Heart left ventricle (tissue), 16 donors: ENCODE measurements around the gene COX6B2. TPM values are rescaled to one million over a fixed set of nuclear protein-coding genes. Genes with fewer than 3 reads are reported as not detected.

Source experiments
- ATAC-seq, 4 donors: fragments of 200-7000 bp; cut with Tn5 transposase; one replicate each; pipeline ENCODE4 v1.9.1; 2020 to 2022; ENCODE audit warnings: moderate library complexity in 4 of 4, mild to moderate bottlenecking in 3 of 4, moderate number of reproducible peaks in 1 of 4
- DNase-seq, 5 donors: peaks; one replicate each; pipeline ENCODE4 v3.0.0-alpha.2; 2020
- H3K27ac ChIP-seq, 12 donors: fragments of 200-600 bp; sonication (generic) in 4 of 12; one replicate each; pipeline versions ENCODE4 v1.5.0 to v1.8.0; 2016 to 2022; ENCODE audit warnings: mild to moderate bottlenecking in 2 of 12
- H3K27me3 ChIP-seq, 9 donors: fragments of 200-600 bp; sonication (generic) in 2 of 9; one replicate each; pipeline versions ENCODE4 v1.5.1 to v1.8.0; 2016 to 2022; ENCODE audit warnings: mild to moderate bottlenecking in 3 of 9
- H3K36me3 ChIP-seq, 9 donors: fragments of 200-600 bp; sonication (generic) in 2 of 9; one replicate each; pipeline versions ENCODE4 v1.5.0 to v1.8.0; 2018 to 2022; ENCODE audit warnings: mild to moderate bottlenecking in 2 of 9
- H3K4me1 ChIP-seq, 12 donors: fragments of 200-600 bp; sonication (generic) in 4 of 12; one replicate each; pipeline versions ENCODE4 v1.5.0 to v1.8.0; 2016 to 2022; ENCODE audit warnings: mild to moderate bottlenecking in 3 of 12
- H3K4me3 ChIP-seq, 12 donors: fragments of 200-600 bp; sonication (generic) in 4 of 12; one replicate each; pipeline versions ENCODE4 v1.5.0 to v1.8.0; 2017 to 2022; ENCODE audit warnings: mild to moderate bottlenecking in 9 of 12, moderate library complexity in 4 of 12
- H3K9me3 ChIP-seq, 12 donors: fragments of 200-600 bp; sonication (generic) in 4 of 12; one replicate each; pipeline versions ENCODE4 v1.5.0 to v1.8.0; 2016 to 2022; ENCODE audit warnings: mild to moderate bottlenecking in 1 of 12
- POLR2A ChIP-seq, 2 donors: fragments of 450-650 bp; IDR thresholded peaks; one replicate each; pipeline ENCODE4 v1.6.1; 2017; ENCODE audit warnings: antibody characterized with exemption in 2 of 2, mild to moderate bottlenecking in 2 of 2, moderate library complexity in 2 of 2
- WGBS, 4 donors: extraction: QIAGEN DNeasy Blood & Tissue Kit in 2 of 4; methylation state at CpG; one replicate each; pipeline versions ENCODE4 v1.1.5 to v1.1.7; 2013 to 2018; 5-methylcytosine and 5-hydroxymethylcytosine counted together
- intact Hi-C, 10 donors: fragments of 100-400 bp; cut with DNase I; formaldehyde crosslinking; loops; one replicate each; pipeline versions ENCODE4 v1.11.1 to v1.14.2; 2022
- polyA plus RNA-seq, 2 donors: library from polyadenylated mRNA; stranded (reverse); fragments of 200-250 nt; gene quantifications; one replicate each; pipeline ENCODE4 v1.2.3, GENCODE V29; 2013
- total RNA-seq, 9 donors: library from RNA; depleted of rRNA in 2 of 9; stranded (reverse); fragments of >200 nt in 2 of 9; fragmentation: NEBNext Ultra II Directional in 3 of 9; extraction: Animal tissue kit (Norgen Biotek cat#: 25700) in 3 of 9; gene quantifications; one replicate each; pipeline versions ENCODE4 v1.1.0 to v1.2.4, GENCODE V29; 2016 to 2023
- TF ChIP-seq, protein P1 (sequence below), 12 donors: fragments of 200-600 bp; sonication (generic) in 4 of 12; IDR thresholded peaks; one replicate each; pipeline versions ENCODE4 v1.5.0 to v1.8.0; 2018 to 2022; ENCODE audit warnings: antibody characterized with exemption in 12 of 12, mild to moderate bottlenecking in 5 of 12
- donor health status: ischemic (EF 13 %, LVEDD 7.1; RV severe dilation, severe dysfunction).
- donor health status: healthy with polysubstance abuse.
- donor health status: DM: no; HTN: yes; CAD: no.
- donor health status: DM: no; HTN: no; CAD: no.
- donor health status: ischemic (EF 25% LVEDD 6.9; RV normal size, moderate dysfunction).
- donor health status: ischemic (EF 25% LVEDD 5.7; RV mildly dilated, moderate dysfunction).
- donor health status: healthy.
- donor health status: DM: yes; HTN: yes; CAD: no.
- donor health status: ischemic (EF 35%, LVEDD 5.7; RV mildly dilated, moderate dysfunction).
- donor health status: nonischemic (EF 11% LVEDD 7.7; RV severe dilation, severe dysfunction).
- donor health status: DM: yes; HTN: yes; CAD: no.
- donor health status: PGD.
- donor health status: ischemic (EF 29% LVEDD 5.4; RV normal size, mild dysfunction).
- donor health status: nonischemic (EF 23%, LVEDD 6.1; RV moderate dilation, normal function).

Gene COX6B2
- total and polyA plus RNA-seq, 11 donors, result 0.16 TPM; not detected in 10

DNA sequence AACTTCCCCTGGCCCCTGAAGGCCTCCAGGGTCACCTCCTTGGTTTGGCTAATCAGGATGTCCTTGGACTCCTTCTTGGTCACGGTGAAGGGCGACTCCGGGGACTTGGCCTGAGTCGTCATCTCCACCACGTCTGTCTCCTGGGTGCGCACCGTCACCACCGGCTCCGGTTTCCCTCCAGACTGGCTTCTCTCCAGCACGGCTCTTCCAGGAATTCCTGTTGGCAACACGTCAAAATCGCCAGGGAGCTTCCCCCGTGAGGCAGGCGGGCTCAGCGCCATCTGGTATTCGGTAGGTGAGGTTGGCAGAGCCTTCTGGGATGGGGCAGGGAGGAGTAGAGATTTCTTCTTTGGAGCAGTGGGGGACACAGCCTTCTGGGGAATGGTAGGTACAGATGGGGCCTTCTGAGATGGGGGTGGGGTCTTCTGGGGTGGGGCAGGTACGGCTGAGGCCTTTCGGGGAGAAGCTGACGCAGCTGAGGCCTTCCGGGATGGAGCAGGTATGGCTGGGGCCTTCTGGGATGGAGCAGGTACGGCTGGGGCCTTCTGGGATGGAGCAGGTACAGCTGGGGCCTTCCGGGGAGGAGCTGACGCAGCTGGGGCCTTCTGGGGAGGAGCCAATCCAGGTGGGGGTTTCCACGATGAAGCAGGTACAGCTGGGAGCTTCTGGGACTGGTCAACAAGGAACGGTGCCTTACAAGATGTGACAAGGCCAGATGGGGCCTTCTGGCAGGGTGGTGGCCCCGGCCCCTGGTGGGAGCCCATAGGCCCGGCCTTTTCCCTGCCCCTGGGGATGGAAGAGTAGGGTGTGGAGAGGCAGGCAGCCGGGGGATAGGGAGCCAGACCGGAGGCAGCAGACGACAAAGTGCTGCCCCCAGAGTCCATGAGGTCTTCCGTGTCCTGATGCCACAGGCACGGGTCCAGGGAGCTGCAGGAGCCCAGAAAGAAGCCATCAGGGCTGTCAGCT lies 4.7 kb upstream of the COX6B2 start:
- intact Hi-C loops, result no loop called here
- 57 to 72% (median 61%) methylated on average over 31 to 32 of the region's 32 CpGs for WGBS, 4 donors
- Histone ChIP-seq H3K27me3 (peaks cover 1 to 30% (median 14%) of the 10 kb centered on the region in 9 donors), H3K4me3 (no peak overlapping the region), H3K9me3 (no peaks in the 10 kb centered on the region), H3K36me3 (no peaks in the 10 kb centered on the region), H3K4me1 (peaks cover 0 to 7% (median 4%) of the 10 kb centered on the region in 12 donors), H3K27ac (no peak overlapping the region)
- DNase-seq (no peak), ATAC-seq (no peak)
- TF ChIP-seq, protein P1, sequence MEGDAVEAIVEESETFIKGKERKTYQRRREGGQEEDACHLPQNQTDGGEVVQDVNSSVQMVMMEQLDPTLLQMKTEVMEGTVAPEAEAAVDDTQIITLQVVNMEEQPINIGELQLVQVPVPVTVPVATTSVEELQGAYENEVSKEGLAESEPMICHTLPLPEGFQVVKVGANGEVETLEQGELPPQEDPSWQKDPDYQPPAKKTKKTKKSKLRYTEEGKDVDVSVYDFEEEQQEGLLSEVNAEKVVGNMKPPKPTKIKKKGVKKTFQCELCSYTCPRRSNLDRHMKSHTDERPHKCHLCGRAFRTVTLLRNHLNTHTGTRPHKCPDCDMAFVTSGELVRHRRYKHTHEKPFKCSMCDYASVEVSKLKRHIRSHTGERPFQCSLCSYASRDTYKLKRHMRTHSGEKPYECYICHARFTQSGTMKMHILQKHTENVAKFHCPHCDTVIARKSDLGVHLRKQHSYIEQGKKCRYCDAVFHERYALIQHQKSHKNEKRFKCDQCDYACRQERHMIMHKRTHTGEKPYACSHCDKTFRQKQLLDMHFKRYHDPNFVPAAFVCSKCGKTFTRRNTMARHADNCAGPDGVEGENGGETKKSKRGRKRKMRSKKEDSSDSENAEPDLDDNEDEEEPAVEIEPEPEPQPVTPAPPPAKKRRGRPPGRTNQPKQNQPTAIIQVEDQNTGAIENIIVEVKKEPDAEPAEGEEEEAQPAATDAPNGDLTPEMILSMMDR (IDR thresholded peaks at IDR 0.05), result no peak
- TF ChIP-seq POLR2A (IDR thresholded peaks at IDR 0.05), result no peak

DNA sequence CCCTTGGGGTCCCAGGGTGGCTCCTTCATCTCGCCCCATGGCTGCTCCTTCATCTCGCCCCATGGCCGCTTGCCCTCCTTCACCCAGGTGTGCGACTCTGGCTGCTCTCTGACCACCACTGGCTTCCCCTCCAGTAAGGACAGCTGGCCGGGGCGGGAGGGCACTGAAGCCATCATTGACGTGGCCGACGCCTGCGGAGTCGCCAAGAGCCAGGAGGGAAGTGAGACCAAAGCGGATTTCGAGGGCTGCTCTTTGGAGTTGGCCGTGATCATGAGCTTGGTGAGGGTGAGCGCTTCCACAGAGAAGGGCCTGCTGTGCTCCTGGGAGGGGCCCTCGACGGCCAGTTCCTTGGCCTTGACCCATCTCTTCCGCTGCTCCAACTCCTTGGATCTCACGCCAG lies 4.0 kb upstream of the COX6B2 start:
- WGBS, 4 donors, result 85 to 88% (median 88%) methylated on average over 11 to 19 of the region's 19 CpGs
- intact Hi-C loops, result no loop called here
- Histone ChIP-seq H3K36me3 (no peaks in the 10 kb centered on the region), H3K27ac (no peak overlapping the region), H3K4me1 (peaks cover 0 to 14% (median 10%) of the 10 kb centered on the region in 12 donors), H3K9me3 (no peaks in the 10 kb centered on the region), H3K4me3 (no peak overlapping the region), H3K27me3 (peaks cover 7 to 38% (median 21%) of the 10 kb centered on the region in 9 donors)
- TF ChIP-seq, protein P1 (IDR thresholded peaks at IDR 0.05), result no peak
- no peak for TF ChIP-seq POLR2A (IDR thresholded peaks at IDR 0.05)
- DNase-seq (no peak), ATAC-seq (no peak)

GRCh38 chr19:55355213-55355821 lies 798 bp upstream of the COX6B2 start:
- peaks cover 0 to 19% (median 14%) of the 10 kb centered on the region in 12 donors for H3K4me1 ChIP-seq
- no peaks in the 10 kb centered on the region for H3K9me3 ChIP-seq
- H3K27ac ChIP-seq, result no peak overlapping the region
- intact Hi-C loops, result no loop called here
- WGBS, 4 donors, result 32 to 45% (median 36%) methylated on average over 12 to 13 of the region's 13 CpGs
- no peak overlapping the region for H3K4me3 ChIP-seq
- H3K27me3 ChIP-seq, result peaks cover 10 to 69% (median 46%) of the 10 kb centered on the region in 9 donors
- no peak for DNase-seq
- ATAC-seq, result no peak
- no peaks in the 10 kb centered on the region for H3K36me3 ChIP-seq
- TF ChIP-seq, protein P1 (IDR thresholded peaks at IDR 0.05), result no peak
- TF ChIP-seq POLR2A (IDR thresholded peaks at IDR 0.05), result no peak
